Glomerular visceral epithelial cell (primary cell): ENCODE results near the gene BIRC5.
"Not testable (repeated sequence)": the region's sequence is repeated elsewhere in the genome, so short reads cannot be mapped to it uniquely, and the experiment has no call there.

Experiments used
- DNase-seq: peaks from one replicate; pipeline ENCODE4 v3.0.0-alpha.2; 2016; ENCODE audit errors: extremely low spot score

BIRC5 gene

GRCh38 chr17:78224231-78225087 lies 10.4 kb downstream of the BIRC5 start:
- no peak for DNase-seq

- no peak for DNase-seq
These were observed 11.2 kb downstream of the BIRC5 start for GRCh38 chr17:78225088-78225865.

DNA sequence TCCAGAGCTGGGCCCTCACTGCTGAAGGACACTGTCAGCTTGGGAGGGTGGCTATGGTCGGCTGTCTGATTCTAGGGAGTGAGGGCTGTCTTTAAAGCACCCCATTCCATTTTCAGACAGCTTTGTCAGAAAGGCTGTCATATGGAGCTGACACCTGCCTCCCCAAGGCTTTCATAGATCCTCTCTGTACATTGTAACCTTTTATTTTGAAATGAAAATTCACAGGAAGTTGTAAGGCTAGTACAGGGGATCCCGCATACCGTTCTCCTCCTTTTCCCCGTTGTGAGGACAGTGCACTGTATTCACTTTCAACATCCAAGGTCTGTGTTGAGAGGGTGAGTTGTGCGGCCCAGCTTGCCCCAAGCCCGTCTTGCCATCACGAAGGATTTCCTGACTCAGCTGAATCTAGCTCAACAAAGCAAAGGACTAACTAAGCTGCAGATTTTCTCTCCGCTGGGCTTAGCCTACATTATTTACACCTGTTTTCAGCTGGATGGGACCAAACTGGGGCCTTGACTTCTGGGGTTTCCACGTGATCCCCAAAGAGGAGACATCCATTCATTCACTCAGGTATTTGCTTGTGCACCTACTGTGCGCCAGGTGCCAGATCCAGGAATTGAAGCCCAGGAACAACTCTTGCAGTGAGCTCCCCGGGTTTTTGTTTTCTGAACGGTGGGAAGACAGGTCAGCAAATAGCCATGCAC lies 12.2 kb downstream of the BIRC5 start:
- DNase-seq = no peak

- no peak for DNase-seq
These were observed 12.9 kb downstream of the BIRC5 start for GRCh38 chr17:78226759-78227454.

- DNase-seq = no peak
These were observed 13.4 kb downstream of the BIRC5 start for GRCh38 chr17:78227455-78227916.

- no peak for DNase-seq
These were observed 14.1 kb downstream of the BIRC5 start for GRCh38 chr17:78228176-78228575.

GRCh38 chr17:78230252-78230962 lies 16.4 kb downstream of the BIRC5 start:
- DNase-seq = no peak

GRCh38 chr17:78230996-78231935 lies 17.2 kb downstream of the BIRC5 start, which contains the start of gene TMEM235:
TMEM235 (plus strand) TSS chr17:78231631; CDS start chr17:78232024, 393 bp downstream.
- no peak for DNase-seq

DNA sequence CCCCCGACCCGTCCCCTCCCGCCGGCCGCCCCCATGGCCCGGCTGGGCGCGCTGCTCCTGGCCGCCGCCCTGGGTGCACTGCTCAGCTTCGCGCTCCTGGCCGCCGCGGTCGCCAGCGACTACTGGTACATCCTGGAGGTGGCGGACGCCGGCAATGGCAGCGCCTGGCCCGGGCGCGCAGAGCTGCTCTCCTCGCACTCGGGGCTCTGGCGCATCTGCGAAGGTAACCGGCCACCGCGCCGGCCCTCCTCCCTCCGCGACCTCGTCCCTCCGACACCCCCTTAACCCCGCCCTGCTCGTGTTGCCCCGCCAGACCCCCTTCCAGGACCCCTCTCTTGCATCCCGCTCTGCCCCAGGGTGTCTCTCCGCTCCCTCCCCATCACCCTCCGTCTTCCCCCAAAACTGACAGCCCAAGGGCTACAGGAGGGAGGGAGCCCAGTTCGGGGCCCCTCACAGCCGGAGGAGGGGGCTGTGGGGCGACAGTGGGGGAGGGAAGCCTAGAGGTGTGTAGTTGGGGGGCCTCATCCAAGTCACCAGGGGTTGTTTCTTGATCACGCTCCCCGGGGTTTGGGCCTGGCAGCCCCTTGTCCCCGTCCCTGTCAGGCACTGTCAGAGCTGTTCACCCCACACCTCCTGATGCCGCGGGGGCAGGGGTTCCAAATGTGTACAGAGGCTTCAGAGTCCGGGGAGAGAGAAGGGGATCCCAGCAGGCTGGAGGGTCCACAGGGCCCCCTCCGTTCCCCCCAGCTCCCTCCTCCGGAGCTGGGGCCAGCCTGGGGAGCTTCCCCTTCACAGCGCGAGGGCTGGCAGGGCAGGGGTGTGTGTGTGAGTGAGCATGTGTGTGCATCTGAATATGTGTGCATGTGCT lies 18.2 kb downstream of the BIRC5 start:
- DNase-seq = no peak

DNA sequence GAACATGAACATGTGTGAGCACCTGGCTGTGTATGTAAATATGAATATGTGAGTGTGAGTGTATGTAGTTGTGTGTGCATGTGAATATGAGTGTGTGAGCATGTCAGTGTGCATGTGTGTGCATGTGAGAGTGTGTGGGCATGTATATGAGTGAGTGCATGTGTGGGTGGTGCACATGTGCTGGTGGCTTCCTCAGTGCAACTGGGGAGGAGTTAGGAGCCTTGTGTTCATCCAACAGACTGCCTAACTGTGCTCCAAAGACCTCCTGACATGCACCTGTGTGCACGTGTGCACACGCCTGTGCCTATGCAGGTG lies 18.8 kb downstream of the BIRC5 start:
- no peak for DNase-seq

- DNase-seq = no peak
These were observed 19.6 kb downstream of the BIRC5 start for GRCh38 chr17:78233678-78234077.

DNA sequence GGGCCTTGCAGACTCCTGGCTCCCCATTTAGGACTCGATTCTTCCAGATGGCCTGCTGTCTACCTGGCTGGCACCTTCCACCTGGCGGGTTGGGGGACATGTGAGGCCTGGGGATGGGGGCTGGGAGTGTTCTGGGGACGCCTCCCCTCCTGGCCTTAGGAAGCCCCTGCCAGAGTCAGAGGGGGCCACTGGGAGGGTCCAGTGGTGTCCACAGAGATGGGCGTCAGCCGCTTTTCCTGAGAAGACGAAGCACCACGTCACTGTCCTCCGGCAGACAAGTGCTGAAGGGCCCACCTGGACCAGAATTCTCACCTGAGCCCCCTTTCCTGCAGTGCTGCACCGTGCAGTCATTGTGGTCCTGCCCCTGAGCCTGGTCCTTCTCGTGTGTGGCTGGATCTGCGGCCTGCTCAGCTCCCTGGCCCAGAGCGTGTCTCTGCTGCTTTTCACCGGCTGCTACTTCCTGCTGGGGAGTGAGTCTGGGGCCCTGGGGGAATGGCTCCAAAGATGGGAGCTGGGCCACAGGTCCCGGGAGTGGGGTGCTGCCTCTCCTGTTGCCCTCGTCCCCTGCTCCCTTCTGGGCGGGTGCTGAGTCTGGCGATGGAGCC lies 20.3 kb downstream of the BIRC5 start:
- DNase-seq = no peak

GRCh38 chr17:78235022-78235421 lies 21.0 kb downstream of the BIRC5 start:
- DNase-seq = not testable (repeated sequence)

GRCh38 chr17:78235885-78236284 lies 21.8 kb downstream of the BIRC5 start:
- DNase-seq = no peak

GRCh38 chr17:78236362-78237127 lies 22.5 kb downstream of the BIRC5 start:
- DNase-seq = no peak

GRCh38 chr17:78237401-78238012 lies 23.5 kb downstream of the BIRC5 start:
- no peak for DNase-seq

- DNase-seq = no peak
These were observed 24.9 kb downstream of the BIRC5 start for GRCh38 chr17:78238823-78239488.
